HG02943 (cell line): ENCODE measurements around the gene BBS9.

Source experiments
- ATAC-seq: cut with Tn5 transposase; IDR thresholded peaks from one replicate; pipeline ENCODE4 v1.9.1; 2021; ENCODE audit warnings: mild to moderate bottlenecking, low read depth, moderate library complexity; ENCODE audit not compliant: unreplicated experiment

The BBS9 gene

GRCh38 chr7:33422141-33422540, 292.8 kb downstream of the BBS9 start:
- ATAC-seq = no peak

- ATAC-seq = peak; percentile 27
These were observed 293.7 kb downstream of the BBS9 start for GRCh38 chr7:33422825-33423645.

GRCh38 chr7:33423646-33424020, 294.3 kb downstream of the BBS9 start:
- ATAC-seq = peak; percentile 74

- ATAC-seq = no peak
These were observed 296.0 kb downstream of the BBS9 start for GRCh38 chr7:33425395-33425794.

GRCh38 chr7:33425929-33426678, 296.7 kb downstream of the BBS9 start:
- ATAC-seq = no peak

GRCh38 chr7:33428415-33428814, 299.1 kb downstream of the BBS9 start:
- no peak for ATAC-seq

- ATAC-seq = no peak
These were observed 302.2 kb downstream of the BBS9 start for GRCh38 chr7:33431543-33431942.

GRCh38 chr7:33432821-33433220, 303.5 kb downstream of the BBS9 start:
- no peak for ATAC-seq

GRCh38 chr7:33433357-33433756, 304.0 kb downstream of the BBS9 start:
- ATAC-seq = no peak

GRCh38 chr7:33444511-33444910, 315.1 kb downstream of the BBS9 start:
- ATAC-seq = no peak

- ATAC-seq = no peak
These were observed 317.2 kb downstream of the BBS9 start for GRCh38 chr7:33446551-33446950.

- no peak for ATAC-seq
These were observed 318.7 kb downstream of the BBS9 start for GRCh38 chr7:33448035-33448434.

GRCh38 chr7:33449847-33450246, 320.5 kb downstream of the BBS9 start:
- no peak for ATAC-seq

- no peak for ATAC-seq
These were observed 323.6 kb downstream of the BBS9 start for GRCh38 chr7:33452805-33453502.

- no peak for ATAC-seq
These were observed 327.7 kb downstream of the BBS9 start for GRCh38 chr7:33457039-33457438.

- ATAC-seq = no peak
These were observed 329.2 kb downstream of the BBS9 start for GRCh38 chr7:33458581-33458980.

GRCh38 chr7:33459340-33459751, 330.0 kb downstream of the BBS9 start:
- no peak for ATAC-seq

- no peak for ATAC-seq
These were observed 333.8 kb downstream of the BBS9 start for GRCh38 chr7:33463131-33463530.

GRCh38 chr7:33466203-33466602, 336.8 kb downstream of the BBS9 start:
- no peak for ATAC-seq

GRCh38 chr7:33471636-33472242, 342.4 kb downstream of the BBS9 start:
- ATAC-seq = no peak
